HepG2 (cell line): ENCODE results near the gene ECE2.

Source experiments
- HIVEP1 ChIP-seq: sonication (generic); formaldehyde crosslinking; IDR thresholded peaks from 2 replicates; pipeline ENCODE4 v1.4.0; 2020; ENCODE audit warnings: mild to moderate bottlenecking, missing genetic modification reagents
- SRSF1 ChIP-seq: fragments of 200-400 bp; formaldehyde crosslinking; optimal IDR thresholded peaks from 2 replicates; pipeline ENCODE3; 2017; ENCODE audit warnings: mild to moderate bottlenecking, low read depth, low read length, moderate library complexity
- TRIM24 ChIP-seq: sonication (generic); formaldehyde crosslinking; IDR thresholded peaks from 2 replicates; pipeline ENCODE4 v1.8.0; 2022; ENCODE audit warnings: mild to moderate bottlenecking, missing genetic modification reagents
- TF ChIP-seq, protein P1 (sequence below), 2 experiments: fragments of 450-650 bp in 1 of 2; sonication (generic) in 1 of 2; formaldehyde crosslinking in 1 of 2; IDR thresholded peaks; 2 replicates each; pipeline versions ENCODE4 v1.6.1 to v1.8.0; 2016 to 2022; ENCODE audit warnings: antibody characterized with exemption in 1 of 2, mild to moderate bottlenecking in 1 of 2, missing genetic modification reagents in 1 of 2

DNA sequence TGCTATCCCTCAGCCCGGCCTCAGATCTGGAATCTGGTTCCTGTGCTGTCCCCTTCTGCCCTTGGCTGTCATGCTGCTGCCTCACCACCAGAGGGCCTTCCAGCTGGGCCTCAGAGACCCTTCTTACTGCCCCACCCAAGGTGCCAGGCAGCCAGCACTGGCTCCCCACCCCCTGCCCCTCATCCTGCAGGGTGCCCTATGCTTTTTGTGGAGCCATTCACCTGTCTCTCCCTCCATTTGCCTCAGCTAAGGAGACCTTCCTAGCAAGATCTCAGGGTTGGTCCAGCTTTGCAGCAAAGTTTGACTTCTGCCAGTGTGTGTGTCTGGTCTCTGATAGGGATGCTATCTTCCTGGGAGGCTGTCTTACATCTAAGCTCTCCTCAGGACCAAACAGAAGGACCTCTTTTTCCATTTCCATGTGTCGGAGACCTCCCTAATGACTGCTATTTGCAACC is 48.3 kb upstream of the ECE2 start:
- no peak for TF ChIP-seq TRIM24 (CRISPR knock-in tag)
- no peak for TF ChIP-seq HIVEP1 (CRISPR knock-in tag)
- TF ChIP-seq, protein P1, sequence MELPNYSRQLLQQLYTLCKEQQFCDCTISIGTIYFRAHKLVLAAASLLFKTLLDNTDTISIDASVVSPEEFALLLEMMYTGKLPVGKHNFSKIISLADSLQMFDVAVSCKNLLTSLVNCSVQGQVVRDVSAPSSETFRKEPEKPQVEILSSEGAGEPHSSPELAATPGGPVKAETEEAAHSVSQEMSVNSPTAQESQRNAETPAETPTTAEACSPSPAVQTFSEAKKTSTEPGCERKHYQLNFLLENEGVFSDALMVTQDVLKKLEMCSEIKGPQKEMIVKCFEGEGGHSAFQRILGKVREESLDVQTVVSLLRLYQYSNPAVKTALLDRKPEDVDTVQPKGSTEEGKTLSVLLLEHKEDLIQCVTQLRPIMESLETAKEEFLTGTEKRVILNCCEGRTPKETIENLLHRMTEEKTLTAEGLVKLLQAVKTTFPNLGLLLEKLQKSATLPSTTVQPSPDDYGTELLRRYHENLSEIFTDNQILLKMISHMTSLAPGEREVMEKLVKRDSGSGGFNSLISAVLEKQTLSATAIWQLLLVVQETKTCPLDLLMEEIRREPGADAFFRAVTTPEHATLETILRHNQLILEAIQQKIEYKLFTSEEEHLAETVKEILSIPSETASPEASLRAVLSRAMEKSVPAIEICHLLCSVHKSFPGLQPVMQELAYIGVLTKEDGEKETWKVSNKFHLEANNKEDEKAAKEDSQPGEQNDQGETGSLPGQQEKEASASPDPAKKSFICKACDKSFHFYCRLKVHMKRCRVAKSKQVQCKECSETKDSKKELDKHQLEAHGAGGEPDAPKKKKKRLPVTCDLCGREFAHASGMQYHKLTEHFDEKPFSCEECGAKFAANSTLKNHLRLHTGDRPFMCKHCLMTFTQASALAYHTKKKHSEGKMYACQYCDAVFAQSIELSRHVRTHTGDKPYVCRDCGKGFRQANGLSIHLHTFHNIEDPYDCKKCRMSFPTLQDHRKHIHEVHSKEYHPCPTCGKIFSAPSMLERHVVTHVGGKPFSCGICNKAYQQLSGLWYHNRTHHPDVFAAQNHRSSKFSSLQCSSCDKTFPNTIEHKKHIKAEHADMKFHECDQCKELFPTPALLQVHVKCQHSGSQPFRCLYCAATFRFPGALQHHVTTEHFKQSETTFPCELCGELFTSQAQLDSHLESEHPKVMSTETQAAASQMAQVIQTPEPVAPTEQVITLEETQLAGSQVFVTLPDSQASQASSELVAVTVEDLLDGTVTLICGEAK (IDR thresholded peaks at IDR 0.05), result no peak
- TF ChIP-seq, protein P1 (CRISPR knock-in tag; IDR thresholded peaks at IDR 0.05), result no peak
- TF ChIP-seq SRSF1, result no peak
